Measurements from ENCODE around the gene CARNS1. TPM values are rescaled to one million over a fixed set of nuclear protein-coding genes. Genes with fewer than 3 reads are reported as not detected.

CARNS1 gene
- total RNA-seq, 1 experiment from 2014 or later = 0.13 TPM

- DNase-seq (ENCODE audit: low spot score) = no peak
- Histone ChIP-seq H3K4me3 (ENCODE audit: low read depth, low read length, poor library complexity, severe bottlenecking) (no peak overlapping the region), H3K27ac (ENCODE audit: low read depth, low read length, poor library complexity, severe bottlenecking) (peak overlapping the region; percentile 27), H3K27me3 (replicated peaks; ENCODE audit: insufficient read depth, low read depth, low read length, poor library complexity) (no peaks in the 10 kb centered on the region), H3K9me3 (ENCODE audit: low read depth, low read length, poor library complexity, severe bottlenecking) (no peaks in the 10 kb centered on the region), H3K4me1 (ENCODE audit: insufficient read depth, low read length, poor library complexity, severe bottlenecking) (peaks cover 36% of the 10 kb centered on the region), H3K36me3 (ENCODE audit: insufficient read depth, low read length, poor library complexity, severe bottlenecking) (no peaks in the 10 kb centered on the region)
- POLR2A ChIA-PET (ENCODE audit: low non-redundant PET) = no interaction called here
- CTCF ChIA-PET = interaction anchor here (0.6 to 1.0 kb wide), 2 partner anchors 16 to 147 kb away, joined by 3 to 4 read pairs; partner anchors contain the start of gene PPP1CA
- intact Hi-C loops (cut with micrococcal nuclease; ENCODE audit: unreplicated experiment) = no loop called here
- no peak for TF ChIP-seq EZH2 (IDR thresholded peaks at IDR 0.05; ENCODE audit: borderline replicate concordance, low read depth, low read length, poor library complexity, severe bottlenecking)
- TF ChIP-seq, protein P1, sequence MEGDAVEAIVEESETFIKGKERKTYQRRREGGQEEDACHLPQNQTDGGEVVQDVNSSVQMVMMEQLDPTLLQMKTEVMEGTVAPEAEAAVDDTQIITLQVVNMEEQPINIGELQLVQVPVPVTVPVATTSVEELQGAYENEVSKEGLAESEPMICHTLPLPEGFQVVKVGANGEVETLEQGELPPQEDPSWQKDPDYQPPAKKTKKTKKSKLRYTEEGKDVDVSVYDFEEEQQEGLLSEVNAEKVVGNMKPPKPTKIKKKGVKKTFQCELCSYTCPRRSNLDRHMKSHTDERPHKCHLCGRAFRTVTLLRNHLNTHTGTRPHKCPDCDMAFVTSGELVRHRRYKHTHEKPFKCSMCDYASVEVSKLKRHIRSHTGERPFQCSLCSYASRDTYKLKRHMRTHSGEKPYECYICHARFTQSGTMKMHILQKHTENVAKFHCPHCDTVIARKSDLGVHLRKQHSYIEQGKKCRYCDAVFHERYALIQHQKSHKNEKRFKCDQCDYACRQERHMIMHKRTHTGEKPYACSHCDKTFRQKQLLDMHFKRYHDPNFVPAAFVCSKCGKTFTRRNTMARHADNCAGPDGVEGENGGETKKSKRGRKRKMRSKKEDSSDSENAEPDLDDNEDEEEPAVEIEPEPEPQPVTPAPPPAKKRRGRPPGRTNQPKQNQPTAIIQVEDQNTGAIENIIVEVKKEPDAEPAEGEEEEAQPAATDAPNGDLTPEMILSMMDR (conservative IDR thresholded peaks at IDR 0.05; ENCODE audit: low read depth, low read length) = no peak
- no TSS peak for BruUV-seq (replicated peaks)
Measured at GRCh38 chr11:67417425-67417824, 1.9 kb downstream of the CARNS1 start.

DNA sequence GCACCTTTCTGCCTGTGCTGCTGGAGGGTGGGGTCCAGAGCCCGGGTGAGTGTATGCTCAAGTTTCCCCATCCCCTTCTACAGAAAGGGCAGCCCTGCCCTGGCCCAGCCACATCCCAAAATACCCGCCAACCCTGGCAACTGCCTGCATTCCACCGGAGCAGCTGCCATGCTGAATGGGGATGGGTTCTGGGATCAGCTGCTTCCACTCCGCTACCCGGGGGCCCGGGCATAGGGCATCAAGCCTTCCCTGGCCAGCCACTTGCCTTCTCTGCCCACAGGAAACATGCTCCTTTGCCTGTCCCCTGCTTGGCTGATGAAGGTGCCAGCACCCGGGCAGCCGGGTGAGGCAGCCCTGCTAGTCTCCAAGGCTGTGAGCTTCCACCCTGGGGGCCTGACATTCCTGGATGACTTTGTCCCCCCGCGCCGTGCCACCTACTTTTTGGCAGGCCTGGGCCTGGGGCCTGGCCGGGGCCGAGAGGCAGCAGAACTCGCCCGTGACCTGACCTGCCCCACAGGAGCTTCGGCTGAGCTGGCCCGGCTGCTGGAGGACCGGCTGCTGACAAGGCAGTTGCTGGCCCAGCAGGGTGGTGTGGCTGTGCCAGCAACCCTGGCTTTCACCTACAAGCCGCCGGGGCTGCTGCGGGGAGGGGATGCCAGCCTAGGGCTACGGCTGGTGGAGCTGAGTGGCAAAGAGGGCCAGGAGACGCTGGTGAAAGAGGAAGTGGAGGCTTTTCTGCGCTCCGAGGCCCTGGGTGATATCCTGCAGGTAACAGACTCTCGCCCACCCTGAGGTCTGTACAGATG, 3.2 kb downstream of the CARNS1 start:
- Histone ChIP-seq H3K27me3 (replicated peaks; ENCODE audit: insufficient read depth, low read depth, low read length, poor library complexity) (no peaks in the 10 kb centered on the region), H3K36me3 (ENCODE audit: insufficient read depth, low read length, poor library complexity, severe bottlenecking) (no peaks in the 10 kb centered on the region), H3K27ac (ENCODE audit: low read depth, low read length, poor library complexity, severe bottlenecking) (no peak overlapping the region), H3K4me3 (ENCODE audit: low read depth, low read length, poor library complexity, severe bottlenecking) (no peak overlapping the region), H3K9me3 (ENCODE audit: low read depth, low read length, poor library complexity, severe bottlenecking) (no peaks in the 10 kb centered on the region), H3K4me1 (ENCODE audit: insufficient read depth, low read length, poor library complexity, severe bottlenecking) (peaks cover 36% of the 10 kb centered on the region)
- ChIA-PET POLR2A (ENCODE audit: low non-redundant PET) (no interaction called here), CTCF (no interaction called here)
- no TSS peak for BruUV-seq (replicated peaks)
- intact Hi-C loops (cut with micrococcal nuclease; ENCODE audit: unreplicated experiment) = no loop called here
- TF ChIP-seq EZH2 (IDR thresholded peaks at IDR 0.05; ENCODE audit: borderline replicate concordance, low read depth, low read length, poor library complexity, severe bottlenecking) = no peak
- TF ChIP-seq, protein P1 (conservative IDR thresholded peaks at IDR 0.05; ENCODE audit: low read depth, low read length) = no peak
- DNase-seq (ENCODE audit: low spot score) = no peak

DNA sequence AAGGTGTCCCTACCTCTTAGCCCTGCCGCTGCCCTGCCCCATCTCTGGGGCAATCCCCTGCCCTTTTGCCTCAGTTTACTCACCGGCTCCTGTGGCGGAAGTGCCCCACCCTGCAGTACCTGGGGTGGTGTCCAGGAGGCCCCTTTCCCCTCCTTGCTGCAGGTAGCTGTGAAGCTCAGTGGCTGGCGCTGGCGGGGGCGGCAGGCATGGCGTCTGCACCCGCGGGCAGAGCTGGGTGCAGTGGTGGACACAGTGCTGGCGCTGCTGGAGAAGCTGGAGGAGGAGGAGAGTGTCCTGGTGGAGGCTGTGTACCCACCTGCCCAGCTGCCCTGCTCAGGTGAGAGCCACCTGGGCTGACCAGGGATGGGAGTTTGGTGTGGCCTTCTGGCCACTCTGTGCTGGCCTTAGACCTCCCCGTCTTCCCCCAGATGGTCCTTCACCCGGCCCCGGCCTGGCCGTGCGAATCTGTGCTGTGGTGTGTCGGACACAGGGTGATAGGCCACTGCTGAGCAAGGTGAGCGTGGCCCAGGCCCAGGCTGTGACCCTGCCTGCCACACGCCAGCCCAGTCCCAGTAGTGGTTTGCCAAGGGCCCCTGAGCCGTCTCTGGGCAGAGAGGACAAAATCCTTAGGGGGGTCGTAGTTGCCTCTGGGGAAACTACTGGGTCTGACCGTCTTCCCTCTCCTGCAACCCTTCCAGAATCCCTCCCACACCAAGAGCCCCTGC, 4.0 kb downstream of the CARNS1 start:
- ChIA-PET POLR2A (ENCODE audit: low non-redundant PET) (no interaction called here), CTCF (no interaction called here)
- Histone ChIP-seq H3K9me3 (ENCODE audit: low read depth, low read length, poor library complexity, severe bottlenecking) (no peaks in the 10 kb centered on the region), H3K4me1 (ENCODE audit: insufficient read depth, low read length, poor library complexity, severe bottlenecking) (peaks cover 36% of the 10 kb centered on the region), H3K27ac (ENCODE audit: low read depth, low read length, poor library complexity, severe bottlenecking) (no peak overlapping the region), H3K36me3 (ENCODE audit: insufficient read depth, low read length, poor library complexity, severe bottlenecking) (no peaks in the 10 kb centered on the region), H3K27me3 (replicated peaks; ENCODE audit: insufficient read depth, low read depth, low read length, poor library complexity) (no peaks in the 10 kb centered on the region), H3K4me3 (ENCODE audit: low read depth, low read length, poor library complexity, severe bottlenecking) (peak overlapping the region; percentile 51)
- DNase-seq (ENCODE audit: low spot score) = no peak
- intact Hi-C loops (cut with micrococcal nuclease; ENCODE audit: unreplicated experiment) = no loop called here
- no peak for TF ChIP-seq EZH2 (IDR thresholded peaks at IDR 0.05; ENCODE audit: borderline replicate concordance, low read depth, low read length, poor library complexity, severe bottlenecking)
- TF ChIP-seq, protein P1 (conservative IDR thresholded peaks at IDR 0.05; ENCODE audit: low read depth, low read length) = no peak
- no TSS peak for BruUV-seq (replicated peaks)

Measured in A673 (cell line).